ENCODE results near the gene CRKL.

- TF ChIP-seq ZBTB33 (IDR thresholded peaks at IDR 0.05; ENCODE audit: extremely low read depth, insufficient replicate concordance, low read length) (no peak), CTCF (IDR thresholded peaks at IDR 0.05 in 2 of 3, conservative IDR thresholded peaks at IDR 0.05 in 1 of 3; ENCODE audit: borderline replicate concordance in 1 of 3, insufficient read depth in 1 of 3, low read depth in 2 of 3, low read length in 2 of 3) (no peak), ZNF274 (IDR thresholded peaks at IDR 0.05; ENCODE audit: low read depth, low read length) (no peak), TCF7L2 (IDR thresholded peaks at IDR 0.05; ENCODE audit: borderline replicate concordance, extremely low read depth, insufficient read depth, insufficient read length) (no peak), YY1 (IDR thresholded peaks at IDR 0.05; ENCODE audit: extremely low read depth, insufficient replicate concordance, low read depth, low read length) (no peak), EZH2phosphoT487 (IDR thresholded peaks at IDR 0.05; ENCODE audit: borderline replicate concordance) (no peak), POLR2A (IDR thresholded peaks at IDR 0.05; ENCODE audit: borderline replicate concordance, extremely low read depth, insufficient read depth, insufficient read length) (no peak), ZFX (IDR thresholded peaks at IDR 0.05) (no peak), EZH2 (IDR thresholded peaks at IDR 0.05) (no peak), MAX (IDR thresholded peaks at IDR 0.05) (no peak)
Observed at GRCh38 chr22:20890975-20891374, 26.2 kb upstream of the CRKL start.

Data from HCT116 (cell line).